HG02870 (cell line): ENCODE data around the gene FUS.

Source experiments
- ATAC-seq: cut with Tn5 transposase; IDR thresholded peaks from one replicate; pipeline ENCODE4 v1.9.1; 2021; ENCODE audit warnings: mild to moderate bottlenecking, moderate library complexity; ENCODE audit not compliant: unreplicated experiment

Gene FUS

DNA sequence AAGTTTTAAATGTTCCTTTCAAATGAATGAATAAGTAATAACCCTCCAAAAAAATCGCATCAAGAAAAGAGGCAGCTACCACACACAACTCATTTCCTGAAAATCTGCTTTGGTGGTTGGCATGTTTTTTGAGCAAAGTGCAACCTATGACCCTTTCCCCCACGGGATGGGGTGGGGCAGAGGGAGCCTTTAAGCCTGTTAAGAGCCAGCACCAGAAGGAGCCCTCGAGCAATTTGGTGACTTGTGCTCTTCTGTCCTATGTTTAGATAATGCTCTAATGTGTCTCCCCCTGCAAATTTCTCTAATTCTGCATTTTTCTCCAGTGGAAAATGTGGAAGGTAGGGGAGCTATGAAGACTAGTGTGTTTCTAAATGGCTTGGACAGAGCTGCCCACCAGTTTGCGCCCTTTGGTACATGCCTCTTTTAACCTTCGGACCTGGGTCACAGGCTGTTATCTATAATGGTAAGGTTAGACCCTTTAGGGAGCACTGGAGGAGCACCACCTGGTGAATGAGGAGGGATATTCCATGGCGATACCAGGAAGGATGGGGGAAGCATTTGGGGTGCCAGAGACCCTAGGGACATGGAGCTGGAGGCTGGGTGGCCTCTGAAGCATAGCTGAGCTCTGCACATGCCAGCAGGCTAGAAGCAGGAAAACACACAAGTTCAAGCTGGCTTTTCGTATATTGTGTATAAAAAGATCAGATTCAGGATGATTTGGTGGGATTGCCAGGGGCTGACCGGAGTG, 21.1 kb downstream of the FUS start:
- no peak for ATAC-seq

DNA sequence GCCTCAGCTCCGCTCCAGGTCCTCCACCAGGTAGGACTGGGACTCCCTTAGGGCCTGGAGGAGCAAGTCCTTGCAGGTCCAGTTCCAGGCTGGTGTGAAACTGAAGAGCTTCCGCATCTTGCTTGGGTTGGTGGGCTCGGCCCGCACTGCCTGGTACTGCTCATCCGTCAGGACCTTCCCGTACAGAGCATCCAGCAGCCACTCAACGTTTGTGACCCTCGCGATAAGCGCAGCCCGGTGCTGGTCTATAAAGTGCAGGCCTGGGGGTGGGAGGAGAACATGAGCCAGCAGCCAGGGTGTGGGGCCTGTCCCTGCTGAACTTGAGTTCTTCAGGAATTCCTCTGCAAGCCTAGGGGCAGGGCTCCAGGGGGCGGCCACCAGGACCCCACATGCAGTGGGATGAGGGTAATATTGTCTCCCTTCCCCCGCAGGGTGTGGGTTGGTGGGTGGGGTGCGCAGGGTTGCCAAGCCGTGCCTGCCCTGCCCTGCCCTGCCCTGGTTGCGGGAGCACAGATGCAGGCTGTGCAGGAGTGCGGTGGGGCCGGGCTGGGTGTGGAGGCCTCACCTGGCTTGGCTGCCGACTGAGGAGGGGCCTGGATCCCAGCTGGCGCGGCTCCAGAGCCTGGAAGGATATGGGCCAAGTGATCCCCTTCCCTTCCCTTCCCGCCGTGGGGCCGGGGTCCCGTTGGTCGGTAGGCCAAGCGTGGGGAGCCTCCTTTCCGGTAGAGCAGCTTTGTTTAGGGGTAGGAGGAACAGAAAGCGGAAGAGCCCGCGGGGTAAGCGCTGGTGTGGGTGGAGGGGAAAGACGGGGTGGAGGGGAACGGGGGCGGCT, 21.9 kb downstream of the FUS start:
- ATAC-seq: peak; percentile 38

DNA sequence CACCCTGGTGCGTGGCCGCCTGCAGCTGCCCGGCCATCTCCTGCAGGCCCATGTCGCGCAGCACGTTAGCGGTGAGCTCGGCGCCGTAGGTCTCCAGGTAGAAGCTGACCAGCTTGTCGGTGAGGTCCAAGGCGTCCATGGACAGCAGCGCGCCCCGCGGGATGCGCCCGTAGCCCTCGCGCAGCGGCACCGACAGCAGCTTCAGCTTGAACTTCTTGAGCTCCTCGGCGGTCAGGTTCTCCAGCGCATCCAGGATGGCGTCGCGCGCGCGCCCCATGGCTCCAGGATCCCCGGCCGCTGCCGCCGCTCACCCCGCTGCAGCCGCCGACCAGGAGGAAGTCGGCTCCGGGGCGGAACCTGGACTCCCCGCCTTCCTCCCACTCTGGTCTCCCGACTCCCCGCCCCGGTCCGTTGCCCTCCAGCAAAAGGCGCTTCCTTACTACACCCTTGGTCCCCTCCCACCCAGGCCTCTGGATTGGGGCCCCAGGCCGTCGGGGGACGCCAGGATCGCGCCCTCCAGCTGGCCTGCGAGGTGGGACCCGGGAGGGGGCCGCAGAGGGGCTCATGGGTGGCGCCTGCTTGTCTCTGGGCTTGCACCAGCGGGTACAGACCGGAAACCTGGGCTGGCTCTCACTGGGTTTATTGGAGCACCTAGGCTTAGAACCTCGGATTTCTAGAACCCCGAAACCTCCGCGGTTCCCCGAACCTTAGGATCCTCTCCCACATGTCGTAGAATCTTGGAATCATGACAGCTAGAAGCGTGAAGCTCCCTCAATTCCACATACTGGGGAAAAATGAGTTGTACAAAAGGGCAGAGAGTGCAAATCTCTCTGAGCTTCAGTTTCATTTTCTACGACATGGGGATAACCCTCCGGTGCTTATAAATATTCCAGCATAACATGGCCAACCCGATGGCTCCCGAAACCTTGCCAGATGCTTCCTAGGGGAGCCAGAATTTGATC, 22.8 kb downstream of the FUS start, which contains the start of gene PYCARD:
PYCARD (minus strand) TSS at position 347 of the 962 bp plus-strand sequence; CDS start at position 277, 70 bp downstream.
- peak; percentile 35 for ATAC-seq

DNA sequence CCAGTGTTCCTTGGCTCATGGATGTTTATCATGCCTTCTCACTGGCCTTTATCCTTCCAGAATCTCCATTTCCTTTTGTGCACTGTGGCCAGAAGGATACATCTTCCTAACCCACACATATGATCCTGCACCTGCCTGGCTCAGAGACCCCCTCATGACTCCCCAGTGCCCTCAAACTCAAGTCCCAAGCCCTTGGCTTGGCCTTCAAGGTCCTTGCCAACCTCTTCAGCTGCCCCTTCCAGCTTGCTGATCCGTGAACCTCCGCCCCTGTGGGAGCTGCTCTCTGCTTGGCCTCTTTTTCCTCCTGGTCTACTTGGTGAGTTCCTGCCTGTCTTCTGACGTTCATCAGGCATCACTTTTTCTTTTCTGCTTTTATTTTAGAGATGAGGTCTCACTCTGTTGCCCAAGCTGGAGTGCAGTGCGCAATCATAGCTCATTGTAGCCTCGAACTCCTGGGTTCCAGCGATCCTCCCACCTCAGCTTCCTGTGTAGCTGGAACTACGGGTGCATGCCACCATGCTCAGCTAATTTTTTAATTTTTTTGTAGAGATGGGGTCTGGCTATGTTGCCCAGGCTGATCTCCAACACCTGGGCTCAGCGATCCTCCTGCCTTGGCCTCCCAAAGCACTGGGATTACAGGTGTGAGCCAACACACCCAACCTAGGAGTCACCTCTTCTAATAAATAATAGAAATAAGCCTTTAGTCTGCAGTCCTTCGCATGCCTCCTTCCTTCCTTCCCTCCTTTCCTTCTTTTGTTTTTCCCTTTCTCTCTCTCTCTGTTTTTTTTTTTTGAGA, 25.1 kb downstream of the FUS start:
- ATAC-seq: no peak

DNA sequence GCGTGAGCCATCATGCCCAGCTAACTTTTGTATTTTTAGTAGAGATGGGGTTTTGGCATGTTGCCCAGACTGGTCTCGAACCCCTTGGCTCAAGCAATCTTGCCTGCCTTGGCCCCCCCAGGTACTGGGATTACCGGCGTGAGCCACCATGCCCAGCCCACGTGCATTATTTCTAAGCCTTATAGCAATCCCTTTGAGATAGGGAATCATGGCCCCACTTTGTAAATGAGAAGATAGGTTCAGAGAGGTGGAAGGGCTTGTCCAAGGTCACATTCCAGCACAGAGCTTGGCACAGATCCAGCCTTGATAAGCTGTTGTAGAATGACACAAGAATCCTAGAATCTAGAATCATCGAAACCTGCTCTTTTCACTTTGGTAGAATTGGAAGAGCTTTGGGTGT, 26.8 kb downstream of the FUS start:
- ATAC-seq: no peak

DNA sequence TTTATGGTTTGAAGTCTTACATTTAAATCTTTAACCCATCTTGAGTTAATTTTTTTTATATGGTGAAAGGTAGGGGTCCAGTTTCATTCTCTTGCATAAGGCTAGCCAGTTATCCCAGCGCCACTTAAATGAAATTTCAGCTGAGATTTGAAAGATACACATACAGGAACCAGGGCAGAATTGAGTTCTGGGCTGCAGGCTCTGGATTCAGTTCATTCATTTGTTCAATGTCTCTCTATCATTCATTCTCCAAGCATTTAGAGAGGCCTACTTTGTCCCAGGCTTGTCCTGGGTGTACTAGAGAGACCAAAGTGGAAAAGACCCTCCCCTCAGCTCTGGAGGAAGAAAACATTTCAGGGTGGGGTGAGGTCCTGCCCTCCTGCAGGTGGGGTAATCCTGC, 33.4 kb downstream of the FUS start:
- no peak for ATAC-seq

DNA sequence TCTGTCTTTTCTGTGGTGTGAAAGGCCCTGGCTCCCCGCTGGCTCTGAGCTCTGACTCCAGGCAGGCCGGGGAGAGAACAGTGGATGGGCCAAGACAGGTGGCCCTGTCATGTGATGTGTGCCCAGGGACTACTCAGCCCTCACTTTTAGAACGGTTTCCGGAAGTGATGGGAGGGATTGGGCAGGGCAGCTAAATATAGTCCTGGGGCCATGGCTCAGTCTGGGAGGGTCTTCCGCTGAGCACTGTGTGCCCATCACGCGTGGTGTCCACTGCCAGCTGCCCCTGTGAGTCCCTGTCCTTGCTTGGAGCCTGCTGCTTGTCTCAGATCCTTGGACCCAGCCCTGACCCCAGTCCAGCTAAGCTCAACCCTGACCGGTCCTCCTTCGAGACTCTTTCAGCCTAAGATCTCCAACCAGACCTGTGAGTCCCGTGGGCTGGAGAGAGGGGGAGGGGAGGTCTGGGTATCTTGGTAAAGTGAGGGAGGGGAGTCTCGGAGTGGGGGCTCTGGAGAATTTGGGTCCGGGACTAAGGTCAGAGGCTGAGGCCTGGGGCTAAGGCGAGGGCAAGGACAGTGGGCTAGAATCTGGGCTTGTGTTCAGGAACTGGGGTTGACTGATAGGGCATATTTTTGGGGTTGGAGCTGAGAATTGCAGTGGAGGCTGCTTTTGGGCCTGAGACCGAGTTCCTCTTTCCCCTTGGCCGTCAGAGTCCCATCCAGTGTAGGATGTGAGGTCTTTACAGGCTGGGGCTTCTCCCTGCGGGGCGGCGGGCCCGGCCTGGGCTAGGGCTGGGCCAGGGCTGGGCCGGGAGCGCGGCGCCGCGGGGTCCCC, 34.2 kb downstream of the FUS start, which contains the start of gene TRIM72:
TRIM72 (plus strand) TSS at position 243 of the 831 bp plus-strand sequence. CDS start 620 bp downstream, outside the sequence.
- no peak for ATAC-seq

DNA sequence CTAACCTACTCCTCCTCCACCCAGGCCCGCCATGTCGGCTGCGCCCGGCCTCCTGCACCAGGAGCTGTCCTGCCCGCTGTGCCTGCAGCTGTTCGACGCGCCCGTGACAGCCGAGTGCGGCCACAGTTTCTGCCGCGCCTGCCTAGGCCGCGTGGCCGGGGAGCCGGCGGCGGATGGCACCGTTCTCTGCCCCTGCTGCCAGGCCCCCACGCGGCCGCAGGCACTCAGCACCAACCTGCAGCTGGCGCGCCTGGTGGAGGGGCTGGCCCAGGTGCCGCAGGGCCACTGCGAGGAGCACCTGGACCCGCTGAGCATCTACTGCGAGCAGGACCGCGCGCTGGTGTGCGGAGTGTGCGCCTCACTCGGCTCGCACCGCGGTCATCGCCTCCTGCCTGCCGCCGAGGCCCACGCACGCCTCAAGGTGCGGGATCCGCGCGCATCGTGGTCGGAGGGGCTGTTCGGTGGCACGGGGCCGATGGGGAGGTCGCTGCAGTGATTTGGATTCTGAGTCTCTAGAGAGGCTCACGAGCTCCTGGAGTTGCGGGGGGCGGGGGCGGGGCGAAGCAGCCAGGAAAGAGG, 34.9 kb downstream of the FUS start:
- no peak for ATAC-seq

DNA sequence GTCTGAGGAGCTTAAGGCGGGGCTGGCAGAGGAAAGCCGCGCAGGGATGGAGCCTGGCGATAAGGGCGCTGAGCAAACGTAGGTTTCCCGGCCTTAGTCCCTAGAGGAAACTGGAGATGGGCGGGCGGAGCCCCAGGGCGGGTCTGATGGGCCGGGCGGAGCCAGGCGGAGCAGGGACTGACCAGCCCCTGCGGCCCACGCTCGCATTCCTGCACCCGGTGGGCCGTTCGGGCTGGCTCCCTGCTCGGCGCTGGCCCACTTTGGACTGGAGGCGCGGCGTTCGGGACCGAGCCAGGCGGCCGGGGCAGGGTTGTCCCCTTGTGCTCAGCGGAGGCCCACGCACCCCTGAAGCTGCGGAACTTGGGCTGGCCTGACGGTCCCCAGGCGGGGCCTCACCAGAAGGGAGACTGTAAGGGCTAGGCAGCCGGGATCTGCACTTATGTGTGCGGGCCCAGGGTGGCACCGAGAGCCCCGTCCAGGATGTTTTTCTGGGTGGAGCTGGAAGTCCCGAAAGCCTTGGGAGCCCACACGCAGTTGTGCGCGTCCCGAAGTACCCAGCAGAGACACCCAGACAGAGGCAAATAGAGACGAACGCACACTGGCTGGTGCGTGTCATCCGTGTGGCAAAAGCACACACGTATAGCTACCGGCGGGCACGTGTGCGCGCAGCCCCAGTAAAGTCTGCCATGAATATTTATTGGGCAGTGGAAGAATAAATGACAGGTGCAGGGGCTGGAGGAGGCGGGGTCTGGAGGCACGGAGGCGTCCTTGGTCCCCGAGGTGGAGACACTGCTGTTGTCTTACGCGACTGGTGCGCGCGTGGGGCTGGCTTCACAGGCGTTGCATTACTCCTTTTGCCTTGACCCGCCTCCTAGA, 35.6 kb downstream of the FUS start:
- no peak for ATAC-seq

DNA sequence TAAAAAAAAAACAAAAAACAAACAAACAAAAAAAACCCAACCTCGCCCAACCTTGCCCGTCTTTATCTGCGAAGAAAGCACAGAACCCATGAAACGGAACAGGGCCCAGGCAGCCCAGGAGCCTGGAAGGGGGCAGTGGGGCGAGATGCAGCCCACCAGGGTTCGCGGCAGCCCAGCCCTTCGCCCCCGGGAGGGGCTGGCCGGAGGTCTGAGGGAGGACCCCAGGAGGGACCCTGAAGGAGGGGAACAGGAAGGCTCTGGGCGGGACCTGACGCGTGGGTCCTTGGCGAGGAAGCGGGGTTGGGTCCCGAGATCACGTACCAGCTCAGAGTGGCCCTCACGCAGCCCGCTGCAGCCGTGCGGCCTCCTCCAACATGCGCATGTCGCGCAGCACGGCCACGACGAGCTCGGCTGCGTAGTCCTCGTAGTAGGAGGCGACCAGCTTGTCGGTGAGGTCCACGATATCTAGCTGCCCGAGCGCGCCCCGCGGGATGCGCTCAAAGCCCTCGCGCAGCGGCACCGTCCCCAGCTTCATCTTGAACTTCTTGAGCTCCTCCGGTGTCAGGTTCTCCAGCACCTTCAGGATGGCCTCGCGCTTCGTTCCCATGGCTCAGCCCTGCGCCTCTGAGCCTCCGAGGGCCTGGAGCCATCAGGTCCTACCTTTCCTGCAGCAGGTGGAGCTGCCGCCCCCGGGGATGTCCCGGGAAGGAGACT, 36.6 kb downstream of the FUS start, which contains the start of gene PYDC1:
PYDC1 (minus strand) TSS at position 714 of the 714 bp plus-strand sequence; CDS start at position 607, 107 bp downstream.
- ATAC-seq: no peak

DNA sequence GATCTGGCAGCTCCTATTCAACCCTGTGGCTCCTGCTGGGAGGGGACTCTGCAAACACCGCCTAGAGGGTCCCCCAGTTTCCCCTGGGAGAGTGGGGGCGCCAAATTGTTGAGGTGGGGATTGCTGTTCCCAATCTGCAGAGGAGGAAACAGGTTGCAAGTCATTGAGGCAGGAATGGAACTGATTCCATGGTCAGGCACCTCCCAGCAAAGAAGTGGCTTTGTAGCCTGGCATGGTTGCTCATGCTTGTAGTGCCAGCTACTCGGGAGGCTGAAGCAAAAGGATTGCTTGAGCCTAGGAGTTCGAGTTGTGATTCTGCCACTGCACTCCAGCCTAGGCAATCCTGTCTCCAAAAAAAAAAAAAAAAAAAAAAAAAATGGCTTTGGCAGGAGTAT, 37.2 kb downstream of the FUS start:
- ATAC-seq: no peak

DNA sequence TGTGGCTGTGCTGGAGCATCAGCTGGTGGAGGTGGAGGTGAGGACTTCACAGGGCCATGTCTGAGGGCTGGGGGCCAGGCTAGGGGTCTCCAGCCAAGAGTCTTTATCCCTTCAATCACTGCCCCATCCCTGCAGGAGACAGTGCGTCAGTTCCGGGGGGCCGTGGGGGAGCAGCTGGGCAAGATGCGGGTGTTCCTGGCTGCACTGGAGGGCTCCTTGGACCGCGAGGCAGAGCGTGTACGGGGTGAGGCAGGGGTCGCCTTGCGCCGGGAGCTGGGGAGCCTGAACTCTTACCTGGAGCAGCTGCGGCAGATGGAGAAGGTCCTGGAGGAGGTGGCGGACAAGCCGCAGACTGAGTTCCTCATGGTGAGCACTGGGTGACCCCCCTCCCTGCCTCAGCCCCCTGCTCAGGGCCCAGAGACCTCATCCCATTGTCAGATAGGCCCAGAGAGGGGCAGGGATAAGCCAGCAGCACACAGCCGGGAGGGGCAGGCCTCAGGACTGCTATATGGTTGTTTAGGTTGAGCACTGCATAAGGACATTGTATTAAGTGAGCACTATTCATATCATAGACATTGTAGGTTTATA, 39.3 kb downstream of the FUS start:
- no peak for ATAC-seq

DNA sequence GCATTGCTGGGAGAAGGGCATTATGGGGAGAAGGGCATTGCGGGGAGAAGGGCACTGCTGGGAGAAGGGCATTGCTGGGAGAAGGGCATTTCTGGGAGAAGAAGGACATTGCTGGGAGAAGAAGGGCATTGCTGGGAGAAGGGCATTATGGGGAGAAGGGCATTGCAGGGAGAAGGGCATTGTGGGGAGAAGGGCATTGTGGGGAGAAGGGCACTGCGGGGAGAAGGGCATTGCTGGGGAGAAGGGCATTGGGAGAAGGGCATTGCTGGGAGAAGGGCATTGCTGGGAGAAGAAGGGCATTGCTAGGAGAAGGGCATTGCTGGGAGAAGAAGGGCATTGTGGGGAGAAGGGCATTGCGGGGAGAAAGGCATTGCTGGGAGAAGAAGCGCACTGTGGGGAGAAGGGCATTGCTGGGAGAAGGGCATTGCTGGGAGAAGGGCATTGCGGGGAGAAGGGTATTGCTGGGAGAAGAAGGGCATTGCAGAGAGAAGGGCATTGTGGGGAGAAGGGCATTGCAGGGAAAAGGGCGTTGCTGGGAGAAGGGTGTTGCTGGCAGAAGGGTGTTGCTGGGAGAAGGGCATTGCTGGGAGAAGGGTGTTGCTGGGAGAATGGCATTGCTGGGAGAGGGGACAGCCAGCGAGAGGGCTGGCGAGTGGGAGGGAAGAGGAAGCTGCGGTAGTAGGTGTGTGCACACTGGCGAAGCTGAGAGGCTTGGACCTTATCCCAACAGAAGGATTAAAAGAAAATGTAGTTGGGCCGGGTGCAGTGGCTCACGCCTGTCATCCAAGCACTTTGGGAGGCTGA, 41.6 kb downstream of the FUS start:
- no peak for ATAC-seq

DNA sequence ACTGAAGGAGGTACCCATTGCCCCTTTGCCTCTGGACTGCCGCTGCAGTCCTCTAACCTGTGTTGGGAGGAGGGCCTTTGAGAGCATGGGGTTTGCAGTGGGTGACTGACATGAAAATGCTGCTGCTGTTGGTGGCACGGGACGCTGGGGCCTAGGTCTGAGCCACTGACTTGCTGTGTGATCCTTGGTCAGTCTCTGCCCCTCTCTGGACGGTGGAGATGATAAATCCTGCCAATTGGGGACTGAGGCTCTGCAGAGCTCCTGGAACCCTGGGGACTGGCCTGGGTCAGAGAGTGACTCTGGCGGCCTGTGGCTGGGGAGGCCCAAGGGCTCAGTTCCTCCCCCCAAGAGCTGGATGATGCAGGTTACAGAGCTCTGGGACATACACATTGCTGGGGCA, 43.1 kb downstream of the FUS start:
- ATAC-seq: no peak

DNA sequence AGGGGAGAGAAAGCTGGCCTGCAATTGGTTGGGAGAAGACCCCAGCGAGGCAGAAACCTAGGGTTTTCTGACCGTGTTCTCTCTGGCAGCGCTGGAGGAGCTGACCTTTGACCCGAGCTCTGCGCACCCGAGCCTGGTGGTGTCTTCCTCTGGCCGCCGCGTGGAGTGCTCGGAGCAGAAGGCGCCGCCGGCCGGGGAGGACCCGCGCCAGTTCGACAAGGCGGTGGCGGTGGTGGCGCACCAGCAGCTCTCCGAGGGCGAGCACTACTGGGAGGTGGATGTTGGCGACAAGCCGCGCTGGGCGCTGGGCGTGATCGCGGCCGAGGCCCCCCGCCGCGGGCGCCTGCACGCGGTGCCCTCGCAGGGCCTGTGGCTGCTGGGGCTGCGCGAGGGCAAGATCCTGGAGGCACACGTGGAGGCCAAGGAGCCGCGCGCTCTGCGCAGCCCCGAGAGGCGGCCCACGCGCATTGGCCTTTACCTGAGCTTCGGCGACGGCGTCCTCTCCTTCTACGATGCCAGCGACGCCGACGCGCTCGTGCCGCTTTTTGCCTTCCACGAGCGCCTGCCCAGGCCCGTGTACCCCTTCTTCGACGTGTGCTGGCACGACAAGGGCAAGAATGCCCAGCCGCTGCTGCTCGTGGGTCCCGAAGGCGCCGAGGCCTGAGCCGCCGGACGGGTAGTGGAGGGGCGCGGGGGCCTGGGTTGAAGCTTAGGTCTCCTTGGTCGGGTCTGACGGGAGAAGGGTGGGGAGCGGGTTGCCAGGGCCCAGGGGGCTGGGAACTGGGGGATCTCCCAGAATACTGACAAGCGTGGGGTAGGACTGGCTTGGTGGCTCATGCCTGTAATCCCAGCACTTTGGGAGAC, 44.4 kb downstream of the FUS start:
- ATAC-seq: no peak
